GM11168 (cell line): Measurements from ENCODE around the gene B3GNT7.
"Not testable (repeated sequence)": the region's sequence is repeated elsewhere in the genome, so short reads cannot be mapped to it uniquely, and the experiment has no call there.

Experiments
- in situ Hi-C: fragments of 300-500 bp; cut with MboI; formaldehyde crosslinking; loops from one replicate; pipeline ENCODE4 v1.12.0; 2022; ENCODE audit warnings: low sequenced_read_pairs; ENCODE audit not compliant: unreplicated experiment

The B3GNT7 gene

GRCh38 chr2:231395188-231396057 lies at the start of gene B3GNT7:
B3GNT7 (plus strand) TSS chr2:231395710; CDS start chr2:231395804, 94 bp downstream.
- in situ Hi-C loops = no loop called here

GRCh38 chr2:231347081-231347480 lies 48.4 kb upstream of the B3GNT7 start:
- in situ Hi-C loops = no loop called here

GRCh38 chr2:231347638-231348037 lies 47.9 kb upstream of the B3GNT7 start:
- in situ Hi-C loops = no loop called here

- in situ Hi-C loops = no loop called here
These were observed 47.3 kb upstream of the B3GNT7 start for GRCh38 chr2:231348173-231348572.

GRCh38 chr2:231348704-231349373 lies 46.7 kb upstream of the B3GNT7 start:
- in situ Hi-C loops = no loop called here

GRCh38 chr2:231349374-231349735 lies 46.2 kb upstream of the B3GNT7 start:
- in situ Hi-C loops = not testable (repeated sequence)

- in situ Hi-C loops = no loop called here
These were observed 43.9 kb upstream of the B3GNT7 start for GRCh38 chr2:231351648-231352047.

GRCh38 chr2:231353469-231353868 lies 42.0 kb upstream of the B3GNT7 start:
- in situ Hi-C loops = no loop called here

GRCh38 chr2:231355508-231356465 lies 39.7 kb upstream of the B3GNT7 start:
- in situ Hi-C loops = no loop called here

- in situ Hi-C loops = no loop called here
These were observed 39.1 kb upstream of the B3GNT7 start for GRCh38 chr2:231356466-231356844.

- in situ Hi-C loops = no loop called here
These were observed 38.5 kb upstream of the B3GNT7 start for GRCh38 chr2:231357048-231357447.

- in situ Hi-C loops = no loop called here
These were observed 37.6 kb upstream of the B3GNT7 start for GRCh38 chr2:231357931-231358330.

- in situ Hi-C loops = no loop called here
These were observed 36.1 kb upstream of the B3GNT7 start for GRCh38 chr2:231359441-231359840.

- in situ Hi-C loops = no loop called here
These were observed 35.6 kb upstream of the B3GNT7 start for GRCh38 chr2:231359948-231360347.

- in situ Hi-C loops = no loop called here
These were observed 35.1 kb upstream of the B3GNT7 start for GRCh38 chr2:231360401-231360800.

GRCh38 chr2:231360881-231361371 lies 34.6 kb upstream of the B3GNT7 start:
- in situ Hi-C loops = no loop called here

GRCh38 chr2:231361701-231362554 lies 33.6 kb upstream of the B3GNT7 start:
- in situ Hi-C loops = no loop called here

- in situ Hi-C loops = no loop called here
These were observed 32.8 kb upstream of the B3GNT7 start for GRCh38 chr2:231362555-231363184.

- in situ Hi-C loops = no loop called here
These were observed 31.4 kb upstream of the B3GNT7 start for GRCh38 chr2:231364061-231364460.
